ENCODE results near the gene FAM193A. TPM values are rescaled to one million over a fixed set of nuclear protein-coding genes. Genes with fewer than 3 reads are reported as not detected.
"Not testable (repeated sequence)": the region's sequence is repeated elsewhere in the genome, so short reads cannot be mapped to it uniquely, and the experiment has no call there.

FAM193A gene
- total RNA-seq, 4 donors from 2014 or later: 17.1 to 51.2 (median 28.1) TPM

- Histone ChIP-seq H3K36me3 (no peaks in the 10 kb centered on the region), H3K27ac (no peak overlapping the region), H3K27me3 (no peaks in the 10 kb centered on the region), H3K4me3 (no peak overlapping the region), H3K9me3 (no peaks in the 10 kb centered on the region), H3K4me1 (no peaks in the 10 kb centered on the region)
- intact Hi-C loops (cut with DNase I; ENCODE audit: low total_unique reads): no loop called here
- no peak for DNase-seq
- TF ChIP-seq POLR2A (IDR thresholded peaks at IDR 0.05): no peak
- TF ChIP-seq, protein P1, sequence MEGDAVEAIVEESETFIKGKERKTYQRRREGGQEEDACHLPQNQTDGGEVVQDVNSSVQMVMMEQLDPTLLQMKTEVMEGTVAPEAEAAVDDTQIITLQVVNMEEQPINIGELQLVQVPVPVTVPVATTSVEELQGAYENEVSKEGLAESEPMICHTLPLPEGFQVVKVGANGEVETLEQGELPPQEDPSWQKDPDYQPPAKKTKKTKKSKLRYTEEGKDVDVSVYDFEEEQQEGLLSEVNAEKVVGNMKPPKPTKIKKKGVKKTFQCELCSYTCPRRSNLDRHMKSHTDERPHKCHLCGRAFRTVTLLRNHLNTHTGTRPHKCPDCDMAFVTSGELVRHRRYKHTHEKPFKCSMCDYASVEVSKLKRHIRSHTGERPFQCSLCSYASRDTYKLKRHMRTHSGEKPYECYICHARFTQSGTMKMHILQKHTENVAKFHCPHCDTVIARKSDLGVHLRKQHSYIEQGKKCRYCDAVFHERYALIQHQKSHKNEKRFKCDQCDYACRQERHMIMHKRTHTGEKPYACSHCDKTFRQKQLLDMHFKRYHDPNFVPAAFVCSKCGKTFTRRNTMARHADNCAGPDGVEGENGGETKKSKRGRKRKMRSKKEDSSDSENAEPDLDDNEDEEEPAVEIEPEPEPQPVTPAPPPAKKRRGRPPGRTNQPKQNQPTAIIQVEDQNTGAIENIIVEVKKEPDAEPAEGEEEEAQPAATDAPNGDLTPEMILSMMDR (IDR thresholded peaks at IDR 0.05): no peak
Observed at GRCh38 chr4:2626231-2626630, 89.8 kb downstream of the FAM193A start.

DNA sequence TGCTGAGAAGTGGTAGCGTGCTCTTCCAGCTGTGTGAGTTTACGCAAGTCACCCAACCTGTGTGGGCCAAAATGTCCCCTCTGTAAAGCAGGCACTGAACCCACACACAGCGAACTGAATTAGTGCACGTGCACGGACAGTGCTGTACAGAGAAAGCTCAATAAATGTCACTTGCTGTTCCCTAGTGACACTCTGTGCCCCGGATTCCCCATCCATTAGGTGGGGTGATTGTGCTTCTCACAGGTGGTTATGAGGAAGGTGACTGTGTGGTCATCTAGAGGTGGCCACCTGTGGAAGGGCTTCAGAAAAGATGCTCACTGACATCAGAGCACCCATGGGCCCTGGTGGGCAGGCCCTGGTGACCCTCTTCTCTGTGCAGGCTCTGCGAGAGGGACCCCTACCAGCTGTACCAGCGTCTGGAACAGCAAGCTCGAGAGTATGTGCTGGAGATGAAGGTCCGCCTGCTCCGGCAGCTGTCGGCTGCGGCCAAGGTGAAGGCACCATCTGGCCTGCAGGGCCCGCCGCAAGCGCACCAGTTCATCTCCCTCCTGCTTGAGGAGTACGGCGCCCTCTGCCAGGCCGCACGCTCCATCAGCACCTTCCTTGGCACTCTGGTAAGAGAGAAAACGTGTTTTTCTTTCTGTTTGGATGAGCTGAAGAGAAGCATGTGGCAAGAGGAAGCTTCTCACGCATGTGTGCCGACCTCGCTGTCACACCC lies 94.3 kb downstream of the FAM193A start:
- TF ChIP-seq, protein P1 (IDR thresholded peaks at IDR 0.05): no peak
- no peak for TF ChIP-seq POLR2A (IDR thresholded peaks at IDR 0.05)
- intact Hi-C loops (cut with DNase I; ENCODE audit: low total_unique reads): no loop called here
- Histone ChIP-seq H3K36me3 (no peaks in the 10 kb centered on the region), H3K27me3 (no peaks in the 10 kb centered on the region), H3K27ac (no peak overlapping the region), H3K4me1 (no peaks in the 10 kb centered on the region), H3K4me3 (no peak overlapping the region), H3K9me3 (no peaks in the 10 kb centered on the region)
- no peak for DNase-seq

- intact Hi-C loops (cut with DNase I; ENCODE audit: low total_unique reads): no loop called here
- Histone ChIP-seq H3K4me3 (no peak overlapping the region), H3K27ac (no peak overlapping the region), H3K36me3 (no peaks in the 10 kb centered on the region), H3K9me3 (no peaks in the 10 kb centered on the region), H3K4me1 (no peaks in the 10 kb centered on the region), H3K27me3 (no peaks in the 10 kb centered on the region)
- DNase-seq: no peak
- TF ChIP-seq, protein P1 (IDR thresholded peaks at IDR 0.05): no peak
- no peak for TF ChIP-seq POLR2A (IDR thresholded peaks at IDR 0.05)
Observed at GRCh38 chr4:2634014-2634413, 97.6 kb downstream of the FAM193A start.

DNA sequence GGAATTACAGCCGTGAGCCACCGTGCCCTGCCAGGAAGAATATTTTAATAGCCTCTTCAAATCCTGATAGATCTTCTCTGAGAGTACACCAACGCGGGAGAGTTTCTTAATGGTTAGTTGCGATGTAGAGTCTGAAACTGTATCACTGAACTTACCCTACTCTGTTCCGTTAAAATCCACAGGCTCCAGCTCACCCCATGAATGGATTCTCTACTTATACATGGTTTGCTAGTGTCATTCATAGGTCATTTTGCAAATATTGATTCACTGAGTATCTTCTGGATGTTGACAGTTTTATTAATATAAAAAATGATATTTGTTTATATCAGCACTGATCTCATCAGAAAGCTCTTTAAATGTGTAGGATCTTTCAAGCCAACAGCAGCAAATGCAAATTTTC lies 99.9 kb downstream of the FAM193A start:
- H3K36me3 ChIP-seq: no peaks in the 10 kb centered on the region

GRCh38 chr4:2636994-2637393 lies 100.5 kb downstream of the FAM193A start:
- H3K4me3 ChIP-seq; H3K27ac ChIP-seq; DNase-seq; H3K4me1 ChIP-seq; H3K9me3 ChIP-seq; H3K36me3 ChIP-seq; H3K27me3 ChIP-seq; intact Hi-C loops (cut with DNase I; ENCODE audit: low total_unique reads): not testable (repeated sequence)

More for the DNA sequence above, 99.9 kb downstream of the FAM193A start:
- Histone ChIP-seq H3K4me1 (no peaks in the 10 kb centered on the region), H3K27ac (no peak overlapping the region), H3K9me3 (no peaks in the 10 kb centered on the region), H3K4me3 (no peak overlapping the region), H3K27me3 (no peaks in the 10 kb centered on the region)
- DNase-seq: no peak
- TF ChIP-seq POLR2A (IDR thresholded peaks at IDR 0.05): no peak
- intact Hi-C loops (cut with DNase I; ENCODE audit: low total_unique reads): no loop called here

DNA sequence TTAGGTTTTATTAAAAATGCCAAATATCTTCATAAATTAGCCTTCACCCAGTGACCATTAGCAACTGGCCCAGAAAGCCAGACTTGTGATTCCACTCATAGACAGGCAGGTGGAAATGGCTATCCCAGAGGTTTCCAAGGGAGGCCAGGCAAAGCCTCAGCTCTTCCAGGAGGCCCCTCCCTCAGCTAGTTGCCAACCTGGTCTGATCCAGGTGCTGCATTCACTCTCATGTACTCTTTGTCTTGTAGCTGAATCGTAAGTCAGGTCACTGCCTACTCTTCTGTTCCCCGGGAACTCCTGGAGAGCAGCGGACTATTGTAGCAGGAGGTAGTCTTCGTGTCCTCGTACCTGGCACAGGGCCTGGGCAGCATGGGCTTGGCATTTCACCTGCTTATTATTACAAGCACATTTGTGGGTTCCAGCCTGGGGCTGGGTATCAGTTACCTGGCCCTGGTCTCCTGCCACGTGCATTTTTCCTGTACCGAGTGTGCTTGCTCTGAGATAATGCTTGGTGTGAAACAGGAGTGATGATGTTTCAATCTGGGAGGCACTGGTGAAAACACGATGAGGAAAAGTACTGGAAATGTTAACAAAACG lies 101.6 kb downstream of the FAM193A start:
- Histone ChIP-seq H3K27ac (no peak overlapping the region), H3K9me3 (no peaks in the 10 kb centered on the region), H3K4me3 (no peak overlapping the region), H3K36me3 (no peaks in the 10 kb centered on the region), H3K4me1 (no peaks in the 10 kb centered on the region), H3K27me3 (no peaks in the 10 kb centered on the region)
- no peak for DNase-seq
- TF ChIP-seq POLR2A (IDR thresholded peaks at IDR 0.05): no peak
- TF ChIP-seq, protein P1 (IDR thresholded peaks at IDR 0.05): no peak
- intact Hi-C loops (cut with DNase I; ENCODE audit: low total_unique reads): no loop called here
